ENCODE measurements around the gene SETDB1. TPM values are rescaled to one million over a fixed set of nuclear protein-coding genes. Genes with fewer than 3 reads are reported as not detected.

SETDB1 gene
- total and polyA plus RNA-seq, 2 of the 13 experiments (the other 11 are each of a cell fraction or from before 2014, with no cell fraction given) = 33.1 to 34.6 TPM

GRCh38 chr1:151006327-151007052, 80.3 kb downstream of the SETDB1 start, which contains the start of gene MINDY1 (continued):
- TF ChIP-seq HOMEZ (CRISPR knock-in tag; IDR thresholded peaks at IDR 0.05; ENCODE audit: low read depth) (0 out of 2 replicates have a peak, but pooled peaks have one; percentile 46), PAX8 (CRISPR knock-in tag; IDR thresholded peaks at IDR 0.05; ENCODE audit: borderline replicate concordance) (no peak), ZNF768 (CRISPR knock-in tag; IDR thresholded peaks at IDR 0.05) (no peak), NCOA5 (CRISPR knock-in tag; IDR thresholded peaks at IDR 0.05) (no peak), NCOR1 (IDR thresholded peaks at IDR 0.05; ENCODE audit: borderline replicate concordance, low read length) (0 out of 2 replicates have a peak, but pooled peaks have one; percentile 26), ONECUT2 (CRISPR knock-in tag; IDR thresholded peaks at IDR 0.05) (no peak), ELF1 (CRISPR knock-in tag; IDR thresholded peaks at IDR 0.05) (peak; percentile 81), IKZF1 (IDR thresholded peaks at IDR 0.05) (no peak), ZNF296 (CRISPR knock-in tag; conservative IDR thresholded peaks at IDR 0.05) (peak; percentile 74; the same call in 1 of the 2 replicates), RFX1 (IDR thresholded peaks at IDR 0.05) (no peak), FOSL2 (CRISPR knock-in tag; IDR thresholded peaks at IDR 0.05) (peak; percentile 30; the same call in 1 of the 2 replicates), ISL2 (CRISPR knock-in tag; IDR thresholded peaks at IDR 0.05) (no peak), FOXA3 (CRISPR knock-in tag; IDR thresholded peaks at IDR 0.05) (peak; percentile 12; the same call in 1 of the 2 replicates), TOPORS (CRISPR knock-in tag; IDR thresholded peaks at IDR 0.05) (no peak)
- TF ChIP-seq, protein P1, sequence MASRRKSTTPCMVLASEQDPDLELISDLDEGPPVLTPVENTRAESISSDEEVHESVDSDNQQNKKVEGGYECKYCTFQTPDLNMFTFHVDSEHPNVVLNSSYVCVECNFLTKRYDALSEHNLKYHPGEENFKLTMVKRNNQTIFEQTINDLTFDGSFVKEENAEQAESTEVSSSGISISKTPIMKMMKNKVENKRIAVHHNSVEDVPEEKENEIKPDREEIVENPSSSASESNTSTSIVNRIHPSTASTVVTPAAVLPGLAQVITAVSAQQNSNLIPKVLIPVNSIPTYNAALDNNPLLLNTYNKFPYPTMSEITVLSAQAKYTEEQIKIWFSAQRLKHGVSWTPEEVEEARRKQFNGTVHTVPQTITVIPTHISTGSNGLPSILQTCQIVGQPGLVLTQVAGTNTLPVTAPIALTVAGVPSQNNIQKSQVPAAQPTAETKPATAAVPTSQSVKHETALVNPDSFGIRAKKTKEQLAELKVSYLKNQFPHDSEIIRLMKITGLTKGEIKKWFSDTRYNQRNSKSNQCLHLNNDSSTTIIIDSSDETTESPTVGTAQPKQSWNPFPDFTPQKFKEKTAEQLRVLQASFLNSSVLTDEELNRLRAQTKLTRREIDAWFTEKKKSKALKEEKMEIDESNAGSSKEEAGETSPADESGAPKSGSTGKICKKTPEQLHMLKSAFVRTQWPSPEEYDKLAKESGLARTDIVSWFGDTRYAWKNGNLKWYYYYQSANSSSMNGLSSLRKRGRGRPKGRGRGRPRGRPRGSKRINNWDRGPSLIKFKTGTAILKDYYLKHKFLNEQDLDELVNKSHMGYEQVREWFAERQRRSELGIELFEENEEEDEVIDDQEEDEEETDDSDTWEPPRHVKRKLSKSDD (CRISPR knock-in tag; IDR thresholded peaks at IDR 0.05; ENCODE audit: low read depth) = 0 out of 2 replicates have a peak, but pooled peaks have one; percentile 26
- TF ChIP-seq, protein P2, sequence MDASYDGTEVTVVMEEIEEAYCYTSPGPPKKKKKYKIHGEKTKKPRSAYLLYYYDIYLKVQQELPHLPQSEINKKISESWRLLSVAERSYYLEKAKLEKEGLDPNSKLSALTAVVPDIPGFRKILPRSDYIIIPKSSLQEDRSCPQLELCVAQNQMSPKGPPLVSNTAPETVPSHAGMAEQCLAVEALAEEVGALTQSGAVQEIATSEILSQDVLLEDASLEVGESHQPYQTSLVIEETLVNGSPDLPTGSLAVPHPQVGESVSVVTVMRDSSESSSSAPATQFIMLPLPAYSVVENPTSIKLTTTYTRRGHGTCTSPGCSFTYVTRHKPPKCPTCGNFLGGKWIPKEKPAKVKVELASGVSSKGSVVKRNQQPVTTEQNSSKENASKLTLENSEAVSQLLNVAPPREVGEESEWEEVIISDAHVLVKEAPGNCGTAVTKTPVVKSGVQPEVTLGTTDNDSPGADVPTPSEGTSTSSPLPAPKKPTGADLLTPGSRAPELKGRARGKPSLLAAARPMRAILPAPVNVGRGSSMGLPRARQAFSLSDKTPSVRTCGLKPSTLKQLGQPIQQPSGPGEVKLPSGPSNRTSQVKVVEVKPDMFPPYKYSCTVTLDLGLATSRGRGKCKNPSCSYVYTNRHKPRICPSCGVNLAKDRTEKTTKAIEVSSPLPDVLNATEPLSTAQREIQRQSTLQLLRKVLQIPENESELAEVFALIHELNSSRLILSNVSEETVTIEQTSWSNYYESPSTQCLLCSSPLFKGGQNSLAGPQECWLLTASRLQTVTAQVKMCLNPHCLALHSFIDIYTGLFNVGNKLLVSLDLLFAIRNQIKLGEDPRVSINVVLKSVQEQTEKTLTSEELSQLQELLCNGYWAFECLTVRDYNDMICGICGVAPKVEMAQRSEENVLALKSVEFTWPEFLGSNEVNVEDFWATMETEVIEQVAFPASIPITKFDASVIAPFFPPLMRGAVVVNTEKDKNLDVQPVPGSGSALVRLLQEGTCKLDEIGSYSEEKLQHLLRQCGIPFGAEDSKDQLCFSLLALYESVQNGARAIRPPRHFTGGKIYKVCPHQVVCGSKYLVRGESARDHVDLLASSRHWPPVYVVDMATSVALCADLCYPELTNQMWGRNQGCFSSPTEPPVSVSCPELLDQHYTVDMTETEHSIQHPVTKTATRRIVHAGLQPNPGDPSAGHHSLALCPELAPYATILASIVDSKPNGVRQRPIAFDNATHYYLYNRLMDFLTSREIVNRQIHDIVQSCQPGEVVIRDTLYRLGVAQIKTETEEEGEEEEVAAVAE (CRISPR knock-in tag; IDR thresholded peaks at IDR 0.05; ENCODE audit: borderline replicate concordance) = 0 out of 2 replicates have a peak, but pooled peaks have one; percentile 53
- TF ChIP-seq, protein P3, sequence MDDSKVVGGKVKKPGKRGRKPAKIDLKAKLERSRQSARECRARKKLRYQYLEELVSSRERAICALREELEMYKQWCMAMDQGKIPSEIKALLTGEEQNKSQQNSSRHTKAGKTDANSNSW (CRISPR knock-in tag; IDR thresholded peaks at IDR 0.05; ENCODE audit: borderline replicate concordance) = no peak
- TF ChIP-seq, protein P4, sequence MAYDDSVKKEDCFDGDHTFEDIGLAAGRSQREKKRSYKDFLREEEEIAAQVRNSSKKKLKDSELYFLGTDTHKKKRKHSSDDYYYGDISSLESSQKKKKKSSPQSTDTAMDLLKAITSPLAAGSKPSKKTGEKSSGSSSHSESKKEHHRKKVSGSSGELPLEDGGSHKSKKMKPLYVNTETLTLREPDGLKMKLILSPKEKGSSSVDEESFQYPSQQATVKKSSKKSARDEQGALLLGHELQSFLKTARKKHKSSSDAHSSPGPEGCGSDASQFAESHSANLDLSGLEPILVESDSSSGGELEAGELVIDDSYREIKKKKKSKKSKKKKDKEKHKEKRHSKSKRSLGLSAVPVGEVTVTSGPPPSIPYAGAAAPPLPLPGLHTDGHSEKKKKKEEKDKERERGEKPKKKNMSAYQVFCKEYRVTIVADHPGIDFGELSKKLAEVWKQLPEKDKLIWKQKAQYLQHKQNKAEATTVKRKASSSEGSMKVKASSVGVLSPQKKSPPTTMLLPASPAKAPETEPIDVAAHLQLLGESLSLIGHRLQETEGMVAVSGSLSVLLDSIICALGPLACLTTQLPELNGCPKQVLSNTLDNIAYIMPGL (CRISPR knock-in tag; IDR thresholded peaks at IDR 0.05; ENCODE audit: borderline replicate concordance in 1 of 2, low read depth in 1 of 2) = peak; percentile 72 to 94
